Measurements from ENCODE around the gene LASP1. TPM values are rescaled to one million over a fixed set of nuclear protein-coding genes. Genes with fewer than 3 reads are reported as not detected.
A peak's percentile ranks its signal among the peaks of the same experiment; 100 is the strongest.

LASP1 gene
- polyA plus RNA-seq, 1 of the 3 experiments (the other 2 are of a cell fraction) = 102 TPM

- TF ChIP-seq, protein P1, sequence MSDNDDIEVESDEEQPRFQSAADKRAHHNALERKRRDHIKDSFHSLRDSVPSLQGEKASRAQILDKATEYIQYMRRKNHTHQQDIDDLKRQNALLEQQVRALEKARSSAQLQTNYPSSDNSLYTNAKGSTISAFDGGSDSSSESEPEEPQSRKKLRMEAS (IDR thresholded peaks at IDR 0.05; ENCODE audit: low read depth) = no peak
- TF ChIP-seq, protein P2, sequence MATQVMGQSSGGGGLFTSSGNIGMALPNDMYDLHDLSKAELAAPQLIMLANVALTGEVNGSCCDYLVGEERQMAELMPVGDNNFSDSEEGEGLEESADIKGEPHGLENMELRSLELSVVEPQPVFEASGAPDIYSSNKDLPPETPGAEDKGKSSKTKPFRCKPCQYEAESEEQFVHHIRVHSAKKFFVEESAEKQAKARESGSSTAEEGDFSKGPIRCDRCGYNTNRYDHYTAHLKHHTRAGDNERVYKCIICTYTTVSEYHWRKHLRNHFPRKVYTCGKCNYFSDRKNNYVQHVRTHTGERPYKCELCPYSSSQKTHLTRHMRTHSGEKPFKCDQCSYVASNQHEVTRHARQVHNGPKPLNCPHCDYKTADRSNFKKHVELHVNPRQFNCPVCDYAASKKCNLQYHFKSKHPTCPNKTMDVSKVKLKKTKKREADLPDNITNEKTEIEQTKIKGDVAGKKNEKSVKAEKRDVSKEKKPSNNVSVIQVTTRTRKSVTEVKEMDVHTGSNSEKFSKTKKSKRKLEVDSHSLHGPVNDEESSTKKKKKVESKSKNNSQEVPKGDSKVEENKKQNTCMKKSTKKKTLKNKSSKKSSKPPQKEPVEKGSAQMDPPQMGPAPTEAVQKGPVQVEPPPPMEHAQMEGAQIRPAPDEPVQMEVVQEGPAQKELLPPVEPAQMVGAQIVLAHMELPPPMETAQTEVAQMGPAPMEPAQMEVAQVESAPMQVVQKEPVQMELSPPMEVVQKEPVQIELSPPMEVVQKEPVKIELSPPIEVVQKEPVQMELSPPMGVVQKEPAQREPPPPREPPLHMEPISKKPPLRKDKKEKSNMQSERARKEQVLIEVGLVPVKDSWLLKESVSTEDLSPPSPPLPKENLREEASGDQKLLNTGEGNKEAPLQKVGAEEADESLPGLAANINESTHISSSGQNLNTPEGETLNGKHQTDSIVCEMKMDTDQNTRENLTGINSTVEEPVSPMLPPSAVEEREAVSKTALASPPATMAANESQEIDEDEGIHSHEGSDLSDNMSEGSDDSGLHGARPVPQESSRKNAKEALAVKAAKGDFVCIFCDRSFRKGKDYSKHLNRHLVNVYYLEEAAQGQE (IDR thresholded peaks at IDR 0.05; ENCODE audit: low read depth, low read length) = no peak
- TF ChIP-seq POLR2AphosphoS5 (IDR thresholded peaks at IDR 0.05; ENCODE audit: low read depth, low read length) (no peak), FOXM1 (IDR thresholded peaks at IDR 0.05; ENCODE audit: low read depth) (no peak)
These were observed 1.7 kb upstream of the LASP1 start (continued) for GRCh38 chr17:38867968-38868816.

- POLR2A ChIA-PET = interaction anchor here (0.6 to 3.8 kb wide), 12 partner anchors 15 to 1071 kb away, joined by 3 to 41 read pairs (median 4); partner anchors contain the start of genes CWC25, LASP1NB, PIP4K2B and RPL19
- peaks cover 19 to 28% of the 10 kb centered on the region in 2 experiments; a peak in 3 of 4 replicates for H3K4me1 ChIP-seq (ENCODE audit: control insufficient read depth in 1 of 2, insufficient read depth in 2 of 2, low read depth in 1 of 2, low read length in 1 of 2)
- H3K4me2 ChIP-seq = peak overlapping the region; percentile 94
- peak overlapping the region; percentile 96 for H3K9ac ChIP-seq
- peak overlapping the region; percentile 94 to 97 for H3K4me3 ChIP-seq (ENCODE audit: low read depth in 2 of 2, low read length in 1 of 2)
- H3K27me3 ChIP-seq (ENCODE audit: insufficient read depth) = no peaks in the 10 kb centered on the region
- no peaks in the 10 kb centered on the region for H3K9me2 ChIP-seq
- WGBS (ENCODE audit: low lambda C conversion rate) = 8% methylated on average over 26 of the region's 26 CpGs
- peak in 1 of 2 experiments; percentile 11; a peak in 2 of 4 replicates for TF ChIP-seq EP300 (IDR thresholded peaks at IDR 0.05; ENCODE audit: borderline replicate concordance in 1 of 2, low read depth in 1 of 2, low read length in 1 of 2)
- TF ChIP-seq FOSL2 (IDR thresholded peaks at IDR 0.05; ENCODE audit: borderline replicate concordance, low read depth) = peak; percentile 72
- TF ChIP-seq EZH2phosphoT487 (IDR thresholded peaks at IDR 0.05; ENCODE audit: borderline replicate concordance, low read depth) = no peak
- 0 out of 2 replicates have a peak, but pooled peaks have one; percentile 0 for TF ChIP-seq RAD21 (IDR thresholded peaks at IDR 0.05; ENCODE audit: low read length)
- TF ChIP-seq TCF12 (IDR thresholded peaks at IDR 0.05) = peak; percentile 81
- TF ChIP-seq, protein P2 (IDR thresholded peaks at IDR 0.05; ENCODE audit: low read depth, low read length) = 0 out of 2 replicates have a peak, but pooled peaks have one; percentile 48
- TF ChIP-seq POLR2AphosphoS5 (IDR thresholded peaks at IDR 0.05; ENCODE audit: low read depth, low read length) = peak; percentile 1; the same call in 1 of the 2 replicates
- peak; percentile 62; the same call in 1 of the 2 replicates for TF ChIP-seq RCOR1 (IDR thresholded peaks at IDR 0.05; ENCODE audit: low read length)
- no peak for TF ChIP-seq FOXM1 (IDR thresholded peaks at IDR 0.05; ENCODE audit: low read depth)
- TF ChIP-seq, protein P1 (IDR thresholded peaks at IDR 0.05; ENCODE audit: low read depth) = no peak
- TF ChIP-seq, protein P3, sequence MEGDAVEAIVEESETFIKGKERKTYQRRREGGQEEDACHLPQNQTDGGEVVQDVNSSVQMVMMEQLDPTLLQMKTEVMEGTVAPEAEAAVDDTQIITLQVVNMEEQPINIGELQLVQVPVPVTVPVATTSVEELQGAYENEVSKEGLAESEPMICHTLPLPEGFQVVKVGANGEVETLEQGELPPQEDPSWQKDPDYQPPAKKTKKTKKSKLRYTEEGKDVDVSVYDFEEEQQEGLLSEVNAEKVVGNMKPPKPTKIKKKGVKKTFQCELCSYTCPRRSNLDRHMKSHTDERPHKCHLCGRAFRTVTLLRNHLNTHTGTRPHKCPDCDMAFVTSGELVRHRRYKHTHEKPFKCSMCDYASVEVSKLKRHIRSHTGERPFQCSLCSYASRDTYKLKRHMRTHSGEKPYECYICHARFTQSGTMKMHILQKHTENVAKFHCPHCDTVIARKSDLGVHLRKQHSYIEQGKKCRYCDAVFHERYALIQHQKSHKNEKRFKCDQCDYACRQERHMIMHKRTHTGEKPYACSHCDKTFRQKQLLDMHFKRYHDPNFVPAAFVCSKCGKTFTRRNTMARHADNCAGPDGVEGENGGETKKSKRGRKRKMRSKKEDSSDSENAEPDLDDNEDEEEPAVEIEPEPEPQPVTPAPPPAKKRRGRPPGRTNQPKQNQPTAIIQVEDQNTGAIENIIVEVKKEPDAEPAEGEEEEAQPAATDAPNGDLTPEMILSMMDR (IDR thresholded peaks at IDR 0.05) = peak; percentile 52
- TF ChIP-seq TEAD4 (IDR thresholded peaks at IDR 0.05; ENCODE audit: borderline replicate concordance, insufficient read depth) = peak; percentile 85
- peak; percentile 56 for TF ChIP-seq CHD2 (IDR thresholded peaks at IDR 0.05; ENCODE audit: low read length, partially characterized antibody)
- TF ChIP-seq NFIC (IDR thresholded peaks at IDR 0.05; ENCODE audit: borderline replicate concordance) = no peak
- CTCF ChIA-PET = interaction anchor here (0.6 to 3.8 kb wide), 10 partner anchors 11 to 707 kb away, joined by 3 to 16 read pairs (median 3); partner anchors contain the start of gene LASP1NB
- peak overlapping the region; percentile 88 for H2AFZ ChIP-seq (ENCODE audit: low read depth)
- H3F3A ChIP-seq (replicated peaks; ENCODE audit: insufficient read depth) = peaks cover 30% of the 10 kb centered on the region
- peak; percentile 64 for DNase-seq
- H3K27ac ChIP-seq (ENCODE audit: low read depth in 2 of 2, low read length in 1 of 2) = peak overlapping the region; percentile 89 to 96
- peaks cover 28% of the 10 kb centered on the region for H4K20me1 ChIP-seq (ENCODE audit: insufficient read depth)
- no peaks in the 10 kb centered on the region for H3K9me3 ChIP-seq
- H3K36me3 ChIP-seq (replicated peaks in 1 of 2; ENCODE audit: control insufficient read depth in 1 of 2, insufficient read depth in 2 of 2, low read length in 1 of 2) = peaks cover 6 to 11% of the 10 kb centered on the region in 2 experiments
- peaks cover 41% of the 10 kb centered on the region for H3K79me2 ChIP-seq (ENCODE audit: insufficient read depth)
These were observed 887 bp upstream of the LASP1 start for GRCh38 chr17:38868817-38869525.

All from SK-N-SH (cell line).